HG02759 (cell line): ENCODE results near the gene BLCAP.
A peak's percentile ranks its signal among the peaks of the same experiment; 100 is the strongest.
"Not testable (repeated sequence)": the region's sequence is repeated elsewhere in the genome, so short reads cannot be mapped to it uniquely, and the experiment has no call there.

Experiments
- ATAC-seq: cut with Tn5 transposase; IDR thresholded peaks from one replicate; pipeline ENCODE4 v1.9.1; 2021; ENCODE audit warnings: mild to moderate bottlenecking, moderate library complexity; ENCODE audit not compliant: unreplicated experiment

BLCAP gene

GRCh38 chr20:37527638-37528445, at the start of gene BLCAP:
Gene BLCAP (minus strand): TSS chr20:37527876. CDS start chr20:37519174, 8,702 bp downstream.
- ATAC-seq = peak; percentile 76

GRCh38 chr20:37577436-37577835, 49.8 kb upstream of the BLCAP start:
- not testable (repeated sequence) for ATAC-seq

GRCh38 chr20:37576911-37577310, 49.2 kb upstream of the BLCAP start:
- no peak for ATAC-seq

- ATAC-seq = no peak
These were observed 48.2 kb upstream of the BLCAP start for GRCh38 chr20:37575884-37576283.

- ATAC-seq = no peak
These were observed 46.7 kb upstream of the BLCAP start for GRCh38 chr20:37574199-37574890.

- no peak for ATAC-seq
These were observed 46.0 kb upstream of the BLCAP start for GRCh38 chr20:37573626-37574198.

GRCh38 chr20:37571033-37571432, 43.4 kb upstream of the BLCAP start:
- no peak for ATAC-seq

- ATAC-seq = no peak
These were observed 42.7 kb upstream of the BLCAP start for GRCh38 chr20:37570419-37570818.

- no peak for ATAC-seq
These were observed 40.3 kb upstream of the BLCAP start for GRCh38 chr20:37567671-37568588.

GRCh38 chr20:37567331-37567665, 39.6 kb upstream of the BLCAP start:
- ATAC-seq = no peak

- ATAC-seq = no peak
These were observed 39.1 kb upstream of the BLCAP start for GRCh38 chr20:37566590-37567330.

- no peak for ATAC-seq
These were observed 37.6 kb upstream of the BLCAP start for GRCh38 chr20:37565134-37565811.

GRCh38 chr20:37564388-37565133, 36.9 kb upstream of the BLCAP start:
- ATAC-seq = no peak

- ATAC-seq = no peak
These were observed 36.3 kb upstream of the BLCAP start for GRCh38 chr20:37564016-37564387.

- ATAC-seq = no peak
These were observed 35.2 kb upstream of the BLCAP start for GRCh38 chr20:37562695-37563480.

- no peak for ATAC-seq
These were observed 33.0 kb upstream of the BLCAP start for GRCh38 chr20:37560629-37561028.

GRCh38 chr20:37559312-37560027, 31.8 kb upstream of the BLCAP start:
- ATAC-seq = no peak

GRCh38 chr20:37558779-37559178, 31.1 kb upstream of the BLCAP start:
- ATAC-seq = no peak
